Uterus (tissue), 4 donors: Measurements from ENCODE around the gene ANKLE2. TPM values are rescaled to one million over a fixed set of nuclear protein-coding genes. Genes with fewer than 3 reads are reported as not detected.

ENCODE experiments used
- DNase-seq, 2 donors: peaks; one replicate each; pipeline ENCODE4 v3.0.0-alpha.2; 2019 to 2020
- H3K27ac ChIP-seq, 2 donors: fragments of 200-600 bp; sonication (generic); 1 replicate in 1 of 2; 2 replicates in 1 of 2; pipeline ENCODE4 v1.5.1; 2016 to 2018
- H3K27me3 ChIP-seq, 2 donors: fragments of 200-600 bp; sonication (generic); one replicate each; pipeline ENCODE4 v1.5.1; 2018 to 2019; ENCODE audit warnings: control low read depth in 1 of 2
- H3K36me3 ChIP-seq, 2 donors: fragments of 200-600 bp; sonication (generic); one replicate each; pipeline ENCODE4 v1.5.1; 2019; ENCODE audit warnings: control low read depth in 1 of 2
- H3K4me1 ChIP-seq, 2 donors: fragments of 200-600 bp; sonication (generic); one replicate each; pipeline ENCODE4 v1.5.1; 2018 to 2019; ENCODE audit warnings: control low read depth in 1 of 2
- H3K4me3 ChIP-seq, 2 donors: fragments of 200-600 bp; sonication (generic); 1 replicate in 1 of 2; 2 replicates in 1 of 2; pipeline ENCODE4 v1.5.1; 2018 to 2019; ENCODE audit warnings: mild to moderate bottlenecking in 1 of 2
- H3K9me3 ChIP-seq, 2 donors: fragments of 200-600 bp; sonication (generic); one replicate each; pipeline ENCODE4 v1.5.1; 2019; ENCODE audit warnings: control low read depth in 1 of 2
- CTCF ChIP-seq, 4 experiments: fragments of 200-600 bp in 2 of 4; fragments of 450-650 bp in 2 of 4; sonication (generic) in 2 of 4; IDR thresholded peaks; one replicate each; pipeline ENCODE4 v1.5.1; 2016 to 2019; ENCODE audit warnings: antibody characterized with exemption in 4 of 4, mild to moderate bottlenecking in 2 of 4, moderate library complexity in 1 of 4
- POLR2A ChIP-seq, 2 donors: fragments of 450-650 bp; IDR thresholded peaks; one replicate each; pipeline ENCODE4 v1.6.1; 2016; ENCODE audit warnings: antibody characterized with exemption in 2 of 2, mild to moderate bottlenecking in 1 of 2, moderate library complexity in 1 of 2
- intact Hi-C: fragments of 100-400 bp; cut with DNase I; formaldehyde crosslinking; loops from one replicate; pipeline ENCODE4 v1.15.1; 2023; ENCODE audit warnings: low total_unique reads
- total RNA-seq, 4 donors: library from RNA; depleted of rRNA in 3 of 4; stranded (reverse); fragments of >200 nt in 3 of 4; gene quantifications; one replicate each; pipeline versions ENCODE4 v1.1.0 to v1.2.4, GENCODE V29; 2014 to 2023
- donor health status: DM: yes; HTN: yes; CAD: no.

The ANKLE2 gene
- total RNA-seq, 4 donors from 2014 or later = 21.2 to 87.4 (median 69.6) TPM

GRCh38 chr12:132728502-132728901 is 33.1 kb downstream of the ANKLE2 start:
- H3K4me1 ChIP-seq = no peaks in the 10 kb centered on the region
- H3K27me3 ChIP-seq = no peaks in the 10 kb centered on the region
- no peak overlapping the region for H3K27ac ChIP-seq
- TF ChIP-seq POLR2A (IDR thresholded peaks at IDR 0.05) = no peak
- TF ChIP-seq CTCF (IDR thresholded peaks at IDR 0.05) = no peak
- intact Hi-C loops = no loop called here
- H3K36me3 ChIP-seq = no peaks in the 10 kb centered on the region
- no peak for DNase-seq
- H3K9me3 ChIP-seq = no peaks in the 10 kb centered on the region
- H3K4me3 ChIP-seq = no peak overlapping the region

- TF ChIP-seq POLR2A (IDR thresholded peaks at IDR 0.05) (no peak), CTCF (IDR thresholded peaks at IDR 0.05) (no peak)
- H3K4me3 ChIP-seq = no peak overlapping the region
- no peak overlapping the region for H3K27ac ChIP-seq
- intact Hi-C loops = no loop called here
- no peaks in the 10 kb centered on the region for H3K27me3 ChIP-seq
- DNase-seq = no peak
- no peaks in the 10 kb centered on the region for H3K9me3 ChIP-seq
- H3K4me1 ChIP-seq = no peaks in the 10 kb centered on the region
- H3K36me3 ChIP-seq = no peaks in the 10 kb centered on the region
These were observed 34.4 kb downstream of the ANKLE2 start for GRCh38 chr12:132727091-132727794.

GRCh38 chr12:132726386-132726785 is 35.2 kb downstream of the ANKLE2 start:
- DNase-seq = no peak
- no peaks in the 10 kb centered on the region for H3K27me3 ChIP-seq
- H3K4me1 ChIP-seq = no peaks in the 10 kb centered on the region
- H3K36me3 ChIP-seq = no peaks in the 10 kb centered on the region
- no peak overlapping the region for H3K27ac ChIP-seq
- TF ChIP-seq POLR2A (IDR thresholded peaks at IDR 0.05) (no peak), CTCF (IDR thresholded peaks at IDR 0.05) (no peak)
- H3K4me3 ChIP-seq = no peak overlapping the region
- intact Hi-C loops = no loop called here
- no peaks in the 10 kb centered on the region for H3K9me3 ChIP-seq

- H3K4me3 ChIP-seq = no peak overlapping the region
- no peak for DNase-seq
- no peaks in the 10 kb centered on the region for H3K4me1 ChIP-seq
- H3K27me3 ChIP-seq = no peaks in the 10 kb centered on the region
- no peaks in the 10 kb centered on the region for H3K9me3 ChIP-seq
- no peak overlapping the region for H3K27ac ChIP-seq
- no peaks in the 10 kb centered on the region for H3K36me3 ChIP-seq
- intact Hi-C loops = no loop called here
- TF ChIP-seq CTCF (IDR thresholded peaks at IDR 0.05) (no peak), POLR2A (IDR thresholded peaks at IDR 0.05) (no peak)
These were observed 37.0 kb downstream of the ANKLE2 start for GRCh38 chr12:132724506-132725241.

GRCh38 chr12:132723764-132724140 is 37.9 kb downstream of the ANKLE2 start:
- Histone ChIP-seq H3K27ac (no peak overlapping the region), H3K36me3 (no peaks in the 10 kb centered on the region), H3K9me3 (no peaks in the 10 kb centered on the region), H3K4me1 (no peaks in the 10 kb centered on the region), H3K4me3 (no peak overlapping the region), H3K27me3 (no peaks in the 10 kb centered on the region)
- no peak for TF ChIP-seq CTCF (IDR thresholded peaks at IDR 0.05)
- TF ChIP-seq POLR2A (IDR thresholded peaks at IDR 0.05) = no peak
- DNase-seq = no peak
- intact Hi-C loops = no loop called here
